Stimulated activated CD4-positive, alpha-beta T cell treated with anti-CD3 and anti-CD28 coated beads, TNF-alpha, amount 100 ng/mL, for 48 hours (primary cell): ENCODE measurements around the gene PTS.

Experiments
- DNase-seq, 3 donors: peaks; one replicate each; pipeline ENCODE4 v3.0.0-alpha.2; 2020; ENCODE audit warnings: low read depth in 3 of 3

The PTS gene

GRCh38 chr11:112221274-112221835, 4.9 kb upstream of the PTS start:
- no peak for DNase-seq

- no peak for DNase-seq
Observed at GRCh38 chr11:112222303-112222702, 3.9 kb upstream of the PTS start.

- DNase-seq = no peak
Observed at GRCh38 chr11:112223121-112223520, 3.1 kb upstream of the PTS start.

- DNase-seq = no peak
Observed at GRCh38 chr11:112223754-112224532, 2.3 kb upstream of the PTS start.

GRCh38 chr11:112225753-112226061, 521 bp upstream of the PTS start:
- DNase-seq = no peak

GRCh38 chr11:112226831-112227401, 688 bp downstream of the PTS start:
- DNase-seq = no peak

GRCh38 chr11:112227471-112227870, 1.2 kb downstream of the PTS start:
- DNase-seq = no peak

GRCh38 chr11:112228706-112229105, 2.5 kb downstream of the PTS start:
- no peak for DNase-seq

- no peak for DNase-seq
Observed at GRCh38 chr11:112229159-112229558, 2.9 kb downstream of the PTS start.

- DNase-seq = no peak
Observed at GRCh38 chr11:112229746-112230433, 3.7 kb downstream of the PTS start.

- DNase-seq = no peak
Observed at GRCh38 chr11:112231952-112232351, 5.7 kb downstream of the PTS start.

- DNase-seq = no peak
Observed at GRCh38 chr11:112235750-112236390, 9.6 kb downstream of the PTS start.

- no peak for DNase-seq
Observed at GRCh38 chr11:112237451-112237850, 11.2 kb downstream of the PTS start.

GRCh38 chr11:112238041-112238440, 11.8 kb downstream of the PTS start:
- no peak for DNase-seq

GRCh38 chr11:112241486-112241885, 15.3 kb downstream of the PTS start:
- DNase-seq = no peak

GRCh38 chr11:112247201-112247600, 21.0 kb downstream of the PTS start:
- DNase-seq = no peak

GRCh38 chr11:112248201-112248600, 22.0 kb downstream of the PTS start:
- no peak for DNase-seq

GRCh38 chr11:112249871-112250610, 23.8 kb downstream of the PTS start:
- no peak for DNase-seq

- DNase-seq = no peak
Observed at GRCh38 chr11:112253605-112254242, 27.5 kb downstream of the PTS start.

- no peak for DNase-seq
Observed at GRCh38 chr11:112255067-112255720, 29.0 kb downstream of the PTS start.

GRCh38 chr11:112260490-112260889, 34.3 kb downstream of the PTS start, which contains the start of gene PLET1:
TSS of gene PLET1 (minus strand) at chr11:112260860. CDS start at chr11:112260589, 271 bp downstream.
- no peak for DNase-seq
